ENCODE data around the gene CEP350.
"Not testable (repeated sequence)": the region's sequence is repeated elsewhere in the genome, so short reads cannot be mapped to it uniquely, and the experiment has no call there.

The CEP350 gene

GRCh38 chr1:179939941-179940340, 14.7 kb upstream of the CEP350 start:
- no peak for DNase-seq

GRCh38 chr1:179941454-179941853, 13.2 kb upstream of the CEP350 start:
- DNase-seq: no peak

- no peak for DNase-seq
These were observed 4.0 kb upstream of the CEP350 start for GRCh38 chr1:179950651-179951050.

- DNase-seq: no peak
These were observed 3.0 kb upstream of the CEP350 start for GRCh38 chr1:179951383-179952144.

GRCh38 chr1:179952186-179952585, 2.4 kb upstream of the CEP350 start:
- DNase-seq: no peak

GRCh38 chr1:179953974-179954492, 577 bp upstream of the CEP350 start:
- peak in 3 of 5 experiments; percentile 14 to 79 (median 27) for DNase-seq

GRCh38 chr1:179955287-179955680, 674 bp downstream of the CEP350 start:
- no peak for DNase-seq

GRCh38 chr1:179955731-179956130, 1.1 kb downstream of the CEP350 start:
- DNase-seq: no peak

- DNase-seq: no peak
These were observed 3.7 kb downstream of the CEP350 start for GRCh38 chr1:179958359-179958758.

GRCh38 chr1:179962168-179962567, 7.6 kb downstream of the CEP350 start:
- DNase-seq: not testable (repeated sequence)

- DNase-seq: no peak
These were observed 11.9 kb downstream of the CEP350 start for GRCh38 chr1:179966551-179966950.

- DNase-seq: no peak
These were observed 13.8 kb downstream of the CEP350 start for GRCh38 chr1:179968284-179968993.

GRCh38 chr1:179968994-179969919, 14.6 kb downstream of the CEP350 start:
- DNase-seq: no peak

GRCh38 chr1:179969962-179970361, 15.4 kb downstream of the CEP350 start:
- DNase-seq: no peak

GRCh38 chr1:179971563-179972496, 17.2 kb downstream of the CEP350 start:
- no peak for DNase-seq

GRCh38 chr1:179973198-179974110, 18.8 kb downstream of the CEP350 start:
- no peak for DNase-seq

- DNase-seq: no peak
These were observed 22.5 kb downstream of the CEP350 start for GRCh38 chr1:179976970-179977651.

GRCh38 chr1:179978199-179979079, 23.8 kb downstream of the CEP350 start:
- DNase-seq: no peak

- DNase-seq: no peak
These were observed 29.5 kb downstream of the CEP350 start for GRCh38 chr1:179984101-179984500.
